ENCODE results near the gene ALDH5A1. TPM values are rescaled to one million over a fixed set of nuclear protein-coding genes. Genes with fewer than 3 reads are reported as not detected.

ALDH5A1 gene
- total RNA-seq, 1 experiment from 2014 or later, result 11.3 TPM

Other genes with a start within 250 kb of the ALDH5A1 start
- gene DCDC2, start 136.9 kb upstream of the ALDH5A1 start, total RNA-seq (2014; rRNA removed; shearing (Covaris generic); ENCODE audit: low replicate concordance), result 4.7 and 5.4 TPM in 2 replicates
- 18.7 and 26.6 TPM in 2 replicates for gene MRS2, start 92.0 kb upstream of the ALDH5A1 start, total RNA-seq (2014; rRNA removed; shearing (Covaris generic); ENCODE audit: low replicate concordance)
- 1.3 and 4.9 TPM in 2 replicates for gene GPLD1, start 5.4 kb upstream of the ALDH5A1 start, total RNA-seq (2014; rRNA removed; shearing (Covaris generic); ENCODE audit: low replicate concordance)
- gene KIAA0319, start 151.2 kb downstream of the ALDH5A1 start, total RNA-seq (2014; rRNA removed; shearing (Covaris generic); ENCODE audit: low replicate concordance), result 6.1 and 6.4 TPM in 2 replicates
- gene TDP2, start 171.9 kb downstream of the ALDH5A1 start, total RNA-seq (2014; rRNA removed; shearing (Covaris generic); ENCODE audit: low replicate concordance), result 230 and 231 TPM in 2 replicates
- 56.4 and 85.2 TPM in 2 replicates for gene ACOT13, start 172.1 kb downstream of the ALDH5A1 start, total RNA-seq (2014; rRNA removed; shearing (Covaris generic); ENCODE audit: low replicate concordance)
- 68.5 and 77.5 TPM in 2 replicates for gene C6orf62, start 224.2 kb downstream of the ALDH5A1 start, total RNA-seq (2014; rRNA removed; shearing (Covaris generic); ENCODE audit: low replicate concordance)

Data from Caki2 (cell line).